Panc1 (cell line): ENCODE results near the gene SNX3.

Source experiments
- CTCF ChIP-seq: fragments of 450-650 bp; IDR thresholded peaks from 2 replicates; pipeline ENCODE4 v1.5.1; 2017; ENCODE audit warnings: mild to moderate bottlenecking
- POLR2AphosphoS5 ChIP-seq: IDR thresholded peaks from 2 replicates; pipeline ENCODE4 v1.6.1; 2012; ENCODE audit warnings: mild to moderate bottlenecking, low read depth, low read length, moderate library complexity

- TF ChIP-seq CTCF (no peak), POLR2AphosphoS5 (no peak)
Observed at GRCh38 chr6:108179741-108180140, 81.1 kb downstream of the SNX3 start.
